HG03457 (cell line): Measurements from ENCODE around the gene ZMIZ1.

Experiments
- ATAC-seq: cut with Tn5 transposase; IDR thresholded peaks from one replicate; pipeline ENCODE4 v1.9.1; 2021; ENCODE audit warnings: moderate number of reproducible peaks; ENCODE audit not compliant: unreplicated experiment

The ZMIZ1 gene

DNA sequence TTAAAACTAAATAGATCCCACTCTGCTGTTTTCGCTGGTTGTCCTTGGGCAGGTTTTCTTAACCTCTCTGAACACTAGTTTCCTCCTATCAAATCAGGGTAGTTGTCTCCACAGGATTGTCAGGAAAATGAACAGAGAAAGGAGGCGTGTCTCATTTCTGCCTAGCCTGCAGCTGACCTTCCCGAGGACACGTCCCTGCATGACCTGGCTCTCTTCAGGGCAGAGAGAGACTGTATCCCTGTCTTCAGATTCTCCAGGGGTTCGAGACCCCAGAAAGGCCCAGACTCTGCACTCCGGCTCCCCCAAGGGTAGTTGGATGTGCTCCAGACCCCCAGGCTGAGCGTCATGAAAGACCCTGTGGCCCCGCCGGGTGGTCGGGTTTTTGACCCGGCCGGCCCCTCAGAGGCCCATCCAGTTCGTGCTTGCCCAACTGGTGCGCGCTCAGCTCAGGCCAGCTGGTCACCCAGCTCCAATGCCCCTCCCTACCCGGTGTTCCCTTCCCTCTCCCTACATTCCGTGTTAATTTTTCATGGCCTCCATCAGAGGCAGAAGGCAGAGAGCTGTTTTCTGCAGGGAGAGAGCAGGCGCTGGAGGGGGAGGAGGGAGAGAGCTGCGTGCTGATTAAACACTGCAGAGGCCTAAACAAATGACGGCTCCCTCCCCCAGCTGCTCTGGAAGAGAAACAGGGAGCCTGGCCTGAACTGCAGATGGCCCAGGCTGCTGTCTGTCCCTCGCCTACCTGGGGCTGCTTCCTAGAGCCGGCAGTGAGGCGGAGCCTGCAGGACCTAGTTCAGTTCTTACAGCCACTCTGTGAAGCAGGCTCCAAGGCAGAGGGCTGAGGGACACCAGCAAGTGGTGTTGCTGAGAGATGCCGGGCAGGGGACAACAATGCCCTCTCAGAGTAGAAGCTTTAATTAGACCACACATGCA, 192.3 kb downstream of the ZMIZ1 start:
- no peak for ATAC-seq

DNA sequence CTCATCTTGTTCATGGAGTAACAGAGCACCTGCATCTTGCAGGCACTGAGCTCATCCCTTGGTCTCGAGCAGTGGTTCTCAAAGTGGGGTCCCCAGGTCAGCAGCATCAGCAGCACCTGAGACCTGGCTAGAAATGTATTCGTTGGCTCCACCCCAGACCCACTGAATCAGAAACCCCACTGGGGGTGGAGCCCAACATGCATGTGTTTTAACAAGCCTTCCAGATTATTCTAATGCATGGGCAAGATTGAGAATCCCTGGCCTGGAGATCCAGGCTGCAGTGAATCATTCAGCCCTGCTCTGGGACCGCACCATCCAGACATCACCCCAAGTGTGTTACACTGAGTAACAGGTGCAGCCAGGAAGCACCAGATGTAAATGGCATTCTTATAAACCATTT, 193.4 kb downstream of the ZMIZ1 start:
- no peak for ATAC-seq

DNA sequence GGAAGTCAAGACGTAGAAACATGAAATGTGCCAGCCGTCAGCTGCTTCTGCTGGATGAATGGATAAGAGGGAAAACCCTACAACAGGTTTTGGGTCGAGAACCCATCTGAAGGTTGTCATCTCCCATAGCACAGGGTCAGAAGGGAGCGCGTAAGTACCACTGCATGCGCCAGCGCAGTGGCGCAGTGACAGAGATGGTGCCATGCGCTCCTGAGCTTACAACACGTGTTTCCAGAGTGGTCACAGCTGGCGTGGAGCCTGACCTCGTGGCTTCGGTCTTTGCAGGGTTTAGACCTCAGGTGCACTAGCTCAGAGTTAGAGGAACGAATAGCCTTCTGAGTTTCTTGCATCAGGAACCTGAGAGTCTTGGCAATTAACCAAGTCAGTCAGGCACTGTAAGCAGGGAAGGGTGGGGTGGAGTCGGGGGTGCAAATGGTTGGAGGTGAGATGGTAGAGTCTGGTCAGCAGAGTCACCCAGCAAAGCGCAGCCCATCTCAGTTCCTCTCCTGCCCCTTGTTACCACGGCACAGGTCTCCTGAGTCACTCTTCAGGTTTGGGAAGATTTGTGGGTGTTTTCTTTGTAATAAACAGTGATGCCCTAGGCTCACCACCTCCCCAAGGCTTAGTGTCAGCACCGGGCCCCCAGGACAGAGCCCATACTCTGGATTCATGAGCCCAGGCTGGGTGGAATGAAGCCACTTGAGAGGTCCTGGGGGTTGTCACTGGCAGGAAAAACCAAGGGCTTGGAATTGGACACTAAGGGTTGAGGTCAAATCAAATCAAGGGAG, 194.4 kb downstream of the ZMIZ1 start:
- no peak for ATAC-seq

DNA sequence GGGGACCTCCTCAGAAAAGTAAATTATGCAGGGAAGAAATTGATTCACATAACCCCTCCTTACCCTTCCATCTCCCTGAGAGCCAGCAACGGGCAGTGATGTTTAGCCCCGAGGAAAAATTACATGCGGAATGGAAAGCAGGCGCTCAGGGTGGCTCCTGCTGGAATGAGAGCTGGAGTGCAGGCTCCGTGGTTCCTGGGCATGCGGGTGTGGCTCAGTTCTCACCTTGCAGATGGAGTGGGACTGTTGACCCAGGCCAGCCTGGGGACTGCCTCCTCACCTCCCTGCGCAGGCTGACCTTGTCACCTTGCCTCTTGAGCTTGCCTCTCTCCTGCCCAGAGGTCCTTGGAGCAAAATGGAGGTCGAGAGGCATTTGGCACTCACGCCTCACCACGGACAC, 195.2 kb downstream of the ZMIZ1 start:
- no peak for ATAC-seq

DNA sequence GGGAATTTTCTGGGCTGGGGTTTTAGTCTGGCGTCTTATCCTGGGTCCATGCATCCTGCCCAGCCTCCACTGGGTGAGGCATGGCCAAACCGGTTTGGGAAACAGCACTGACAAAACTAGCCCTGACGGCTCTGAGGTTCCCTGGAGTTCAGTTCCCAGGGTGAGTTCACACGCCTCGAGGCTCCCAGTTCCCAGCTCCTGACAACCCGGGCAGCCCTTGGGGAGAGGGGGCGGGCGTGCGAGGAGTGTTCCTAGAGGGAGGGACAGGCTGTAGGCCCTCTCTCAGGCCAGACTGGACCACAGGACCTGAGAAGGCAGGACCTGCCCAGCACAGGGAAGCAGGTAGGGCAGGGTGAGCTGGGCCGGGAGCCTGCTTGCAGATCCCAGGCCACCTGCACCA, 196.2 kb downstream of the ZMIZ1 start:
- no peak for ATAC-seq

DNA sequence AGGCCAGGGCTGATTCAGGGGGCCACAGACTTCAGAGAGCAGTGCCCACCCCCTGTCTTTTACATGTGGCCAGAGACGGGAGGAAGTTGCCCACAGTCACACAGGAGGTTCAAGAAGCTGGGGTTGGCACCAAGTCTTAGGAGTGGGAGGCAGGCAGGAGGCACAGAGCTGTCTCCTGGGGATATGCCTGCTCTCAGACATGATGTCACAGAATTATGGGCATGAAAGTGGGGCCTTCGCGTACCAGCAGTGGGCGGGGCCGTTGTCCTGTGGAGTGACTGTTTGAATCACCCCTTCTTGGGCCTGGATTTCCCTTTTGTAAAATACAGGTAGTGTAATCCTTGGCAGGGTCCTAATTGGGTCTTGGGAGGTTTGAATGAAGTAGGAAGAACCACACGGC, 197.3 kb downstream of the ZMIZ1 start:
- ATAC-seq = peak; percentile 31

DNA sequence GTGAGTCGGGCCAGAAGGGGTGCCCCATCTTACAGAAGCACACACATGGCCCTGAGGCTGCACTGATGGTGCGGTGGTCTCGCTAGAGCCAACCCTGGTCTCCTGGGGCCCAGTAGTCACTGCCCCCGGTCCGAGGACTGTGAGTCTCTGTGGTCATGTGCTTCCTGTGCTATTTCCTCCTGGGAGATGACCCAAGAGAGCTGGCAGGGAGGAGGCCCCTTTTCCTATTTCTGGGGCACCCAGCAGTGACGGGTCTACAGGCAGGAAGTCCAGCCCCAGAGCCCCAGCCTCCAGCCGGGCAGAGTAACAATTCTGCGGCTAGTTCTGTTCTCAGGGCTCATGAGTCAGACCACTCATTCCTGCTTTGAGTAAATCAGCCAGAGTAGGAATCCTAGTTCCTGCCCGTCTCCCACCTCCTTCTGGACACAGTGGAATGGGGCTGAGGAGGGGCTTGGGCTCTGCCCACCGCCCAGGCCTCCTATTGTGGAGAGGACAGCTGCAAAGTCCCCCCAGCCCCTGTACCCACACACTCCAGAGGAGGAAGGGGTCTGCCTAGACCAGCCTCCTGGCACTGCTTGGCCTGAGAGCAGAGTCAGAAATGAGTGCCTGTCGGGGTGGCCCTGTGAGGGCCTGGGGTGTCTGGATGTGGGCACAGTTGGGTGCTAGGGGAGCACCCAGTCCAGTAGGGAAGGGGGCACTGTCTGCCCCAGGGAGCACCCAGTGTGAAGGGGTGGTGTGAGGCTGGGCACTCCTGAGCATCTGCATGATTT, 198.0 kb downstream of the ZMIZ1 start:
- peak; percentile 75 for ATAC-seq

DNA sequence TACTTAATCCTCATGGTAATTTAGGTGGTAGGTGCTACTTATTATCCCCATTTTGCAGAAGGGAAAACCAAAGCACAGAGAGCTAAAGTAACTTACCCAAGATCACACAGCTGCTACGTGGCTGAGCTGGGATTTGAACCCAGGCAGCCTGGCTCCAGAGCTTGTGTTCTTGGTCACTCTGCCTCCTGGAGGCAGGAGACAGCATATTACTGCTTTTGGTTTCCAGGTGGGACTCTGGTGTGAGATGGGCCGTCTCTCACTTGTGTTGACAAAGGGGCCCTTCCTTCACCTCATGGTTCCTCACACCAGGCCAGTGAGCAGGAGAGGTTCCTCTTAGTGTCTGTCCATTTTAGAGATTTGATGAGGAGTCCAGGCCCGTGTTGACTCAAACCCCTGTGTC, 198.7 kb downstream of the ZMIZ1 start:
- ATAC-seq = no peak

DNA sequence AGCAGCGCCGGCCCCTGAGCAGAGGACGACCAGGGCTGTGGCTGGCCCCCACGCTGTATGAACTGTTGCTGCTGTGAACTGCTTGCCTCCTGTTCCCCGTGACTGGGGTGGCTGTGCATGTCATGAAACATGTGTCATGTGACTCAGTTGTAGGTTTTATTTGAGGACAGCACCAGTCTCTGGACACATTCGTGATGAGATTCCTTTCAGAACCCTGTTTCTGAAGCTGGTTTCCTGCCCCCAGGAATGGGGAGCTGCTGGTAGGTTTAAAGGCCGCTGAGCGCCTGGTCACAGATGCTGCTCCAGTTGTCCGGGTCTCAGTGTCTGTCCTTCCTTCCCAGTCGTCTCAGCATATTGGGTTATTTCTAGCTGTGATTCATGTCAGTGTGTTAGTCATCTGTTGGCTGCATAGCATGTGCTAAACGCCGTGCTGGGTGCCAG, 199.4 kb downstream of the ZMIZ1 start:
- ATAC-seq = no peak

DNA sequence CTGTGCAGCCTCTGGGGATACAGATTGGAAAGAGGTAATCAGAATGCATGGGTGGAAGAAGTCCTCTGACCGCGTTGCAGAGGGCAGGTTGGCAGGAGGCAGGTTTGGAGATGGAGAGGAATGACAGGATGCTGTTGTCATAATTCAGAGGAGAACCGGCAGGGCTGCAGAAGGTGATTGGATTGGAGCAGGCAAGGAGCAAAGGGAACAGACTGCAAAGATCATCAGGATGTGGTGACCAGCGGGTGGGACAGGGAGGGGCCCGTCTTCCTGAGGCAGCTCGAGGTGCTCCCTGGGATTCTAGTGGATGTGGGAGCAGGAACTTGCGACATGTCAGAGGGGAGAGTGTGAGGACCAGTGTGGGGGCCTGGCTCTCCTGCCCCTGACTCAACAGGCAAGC, 200.0 kb downstream of the ZMIZ1 start:
- ATAC-seq = no peak

DNA sequence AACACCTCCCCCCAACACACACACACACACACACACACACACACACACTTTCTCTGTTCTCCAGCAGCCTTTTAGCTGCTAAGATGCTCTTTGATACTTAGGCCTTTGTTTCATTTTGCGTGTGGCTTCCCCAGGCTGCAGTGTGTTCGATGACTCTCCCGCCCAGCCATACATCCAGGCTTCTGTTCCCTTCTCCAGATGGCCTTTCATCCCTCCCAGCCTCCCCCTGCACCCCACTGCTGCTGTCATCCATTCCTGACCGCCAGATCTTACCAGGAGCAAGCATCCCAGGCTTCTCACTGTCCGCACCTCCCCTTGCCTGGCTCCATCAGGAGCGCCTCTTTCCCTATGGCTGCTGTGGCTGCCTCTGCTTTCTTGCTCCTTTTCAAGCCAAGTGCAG, 200.7 kb downstream of the ZMIZ1 start:
- no peak for ATAC-seq

DNA sequence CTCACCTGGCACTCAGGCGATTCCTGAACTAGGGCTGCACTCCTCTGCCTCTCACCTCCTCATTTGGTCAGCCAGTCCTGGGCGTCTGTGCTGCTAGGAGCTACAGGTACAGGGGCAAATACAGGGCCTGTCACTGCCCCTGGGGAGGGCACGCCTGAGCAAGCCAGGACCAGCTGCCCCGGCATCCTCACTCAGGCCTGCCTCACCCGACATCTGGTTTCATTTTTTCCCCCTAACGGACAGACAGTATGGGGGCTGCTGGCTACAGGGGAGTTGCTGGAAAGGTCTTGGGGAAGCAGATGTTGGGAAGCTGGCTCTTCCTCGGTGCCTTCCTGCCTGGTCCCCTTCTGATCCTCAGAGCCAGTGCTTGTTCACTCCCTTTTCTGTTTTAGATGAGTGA, 201.2 kb downstream of the ZMIZ1 start:
- no peak for ATAC-seq

DNA sequence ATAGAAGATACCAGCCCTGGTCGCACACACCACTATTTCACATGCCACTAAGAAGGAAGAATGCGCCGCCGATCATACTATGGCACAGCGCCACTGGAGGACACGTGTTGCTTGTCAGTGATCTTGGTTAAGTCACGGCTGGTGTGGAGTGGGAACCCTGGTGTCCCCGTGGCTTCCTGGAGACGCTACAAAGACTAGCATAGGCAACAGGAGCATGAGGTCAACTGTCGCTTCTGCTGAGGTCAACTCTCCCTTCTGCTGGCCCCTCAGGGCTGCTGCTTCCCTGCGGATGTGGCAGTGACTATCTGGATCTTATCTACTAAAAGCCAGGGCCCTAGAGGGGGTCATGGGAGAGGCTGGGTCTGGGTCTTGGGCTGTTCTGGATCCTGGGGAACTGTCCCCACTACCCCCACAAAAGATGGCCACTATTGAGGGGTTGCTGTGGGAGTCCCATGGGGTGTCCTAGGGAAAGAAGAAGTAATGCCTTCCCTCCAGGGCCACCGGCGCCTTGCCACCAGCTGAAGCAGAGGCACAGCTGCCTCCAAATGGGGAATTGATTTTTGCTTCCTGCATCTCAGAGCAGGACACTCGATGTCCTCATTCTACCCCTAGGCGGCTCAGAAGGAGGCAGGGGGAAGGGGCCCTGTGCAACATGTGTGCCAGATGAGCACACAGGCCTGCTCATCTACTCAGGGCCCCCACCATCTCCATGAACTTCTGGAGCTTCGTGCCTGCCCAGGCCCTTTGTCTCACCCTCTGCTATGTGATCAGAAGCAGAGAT, 201.9 kb downstream of the ZMIZ1 start:
- no peak for ATAC-seq

DNA sequence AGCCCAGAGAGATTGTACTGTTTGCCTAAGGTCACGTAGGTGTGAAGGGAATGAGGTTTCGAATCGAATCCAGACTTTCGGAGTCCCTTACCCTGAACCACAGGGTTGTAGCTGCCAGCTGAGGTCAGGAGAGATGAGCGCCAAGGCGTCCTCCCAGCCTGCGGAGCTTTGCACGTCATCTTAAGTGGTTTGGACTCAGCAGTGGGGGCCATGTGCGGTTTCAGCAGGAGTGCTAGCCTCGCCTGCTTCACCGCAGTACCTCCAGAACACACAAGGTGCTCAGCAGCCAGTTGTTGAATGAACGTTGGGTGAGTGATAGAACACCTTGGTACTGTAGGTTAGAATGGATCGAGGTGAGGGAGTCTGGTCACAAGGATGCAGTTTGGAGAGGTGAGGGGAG, 203.6 kb downstream of the ZMIZ1 start:
- ATAC-seq = no peak

DNA sequence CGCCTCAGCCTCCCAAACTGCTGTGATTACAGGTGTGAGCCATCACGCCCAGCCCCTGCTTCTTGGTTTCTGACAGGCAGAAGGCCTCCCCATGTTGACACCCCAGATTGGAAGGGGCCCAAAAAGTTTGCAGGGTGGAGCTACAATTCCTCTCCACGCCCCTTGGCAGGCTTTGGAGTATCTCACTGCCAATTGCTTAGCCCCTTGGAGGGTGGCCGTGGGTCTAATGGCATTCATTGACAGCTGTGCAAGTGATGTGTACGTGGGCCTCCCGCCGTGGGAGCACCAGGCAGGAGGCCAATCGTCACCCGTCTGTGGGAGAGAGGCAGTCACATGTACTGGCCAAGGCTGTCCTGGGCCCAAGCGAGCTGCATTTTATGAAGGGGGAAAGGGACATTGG, 204.8 kb downstream of the ZMIZ1 start:
- ATAC-seq = no peak

DNA sequence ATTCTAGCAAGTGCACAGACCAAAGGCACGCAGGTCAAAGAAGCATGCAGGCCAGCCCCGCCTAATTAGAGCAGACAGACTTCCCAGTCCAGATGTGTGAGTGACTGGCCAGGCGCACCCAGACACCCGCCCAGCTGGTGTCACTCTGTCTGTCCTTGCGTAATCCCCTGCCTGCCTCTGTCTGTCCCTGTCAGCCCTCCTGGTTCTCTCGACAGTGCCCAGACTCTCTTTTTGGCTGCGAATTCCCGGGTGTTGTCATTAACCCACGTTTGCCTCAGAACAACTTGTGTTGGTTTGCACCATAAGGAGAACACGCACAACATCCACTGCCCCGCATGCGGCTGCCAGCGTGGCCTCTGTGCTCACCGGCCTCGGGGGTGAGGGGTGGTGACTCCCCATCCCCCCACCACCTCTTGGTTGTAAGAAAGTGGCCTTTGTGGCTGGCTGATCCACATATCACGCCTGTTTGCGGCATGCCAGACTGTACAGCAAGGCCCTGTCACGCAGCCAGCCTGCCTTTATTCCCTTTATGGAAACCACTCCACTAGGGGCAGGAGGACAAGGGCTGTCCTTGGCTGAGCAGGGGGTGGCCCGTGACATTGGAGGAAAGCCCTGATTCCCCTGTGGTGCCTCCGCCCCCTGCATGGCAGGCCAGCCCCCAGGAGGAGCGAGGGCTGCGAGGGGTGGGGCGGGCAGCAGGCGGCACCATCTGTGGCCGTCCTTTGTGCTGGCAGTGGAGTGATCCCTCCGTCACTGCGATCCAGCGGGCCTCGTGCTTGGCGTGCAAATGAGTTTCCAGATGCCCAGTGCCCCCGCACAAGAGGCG, 205.7 kb downstream of the ZMIZ1 start:
- ATAC-seq = no peak

DNA sequence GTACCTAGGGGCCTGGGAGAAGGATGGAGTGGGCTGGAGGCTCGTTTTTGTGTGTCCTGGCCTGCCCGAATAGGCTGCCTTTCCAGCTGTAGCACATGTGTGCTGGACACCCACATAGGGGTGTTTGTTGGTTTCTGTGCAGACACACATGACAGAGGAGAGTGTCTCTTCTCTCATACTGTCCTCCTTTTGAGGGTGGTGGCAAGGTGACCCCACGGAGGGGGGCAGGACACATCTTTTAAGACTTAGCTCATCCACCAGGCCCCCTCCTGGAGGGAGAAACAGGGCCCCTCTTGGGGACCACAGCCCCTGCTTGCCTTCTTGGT, 206.3 kb downstream of the ZMIZ1 start:
- no peak for ATAC-seq

DNA sequence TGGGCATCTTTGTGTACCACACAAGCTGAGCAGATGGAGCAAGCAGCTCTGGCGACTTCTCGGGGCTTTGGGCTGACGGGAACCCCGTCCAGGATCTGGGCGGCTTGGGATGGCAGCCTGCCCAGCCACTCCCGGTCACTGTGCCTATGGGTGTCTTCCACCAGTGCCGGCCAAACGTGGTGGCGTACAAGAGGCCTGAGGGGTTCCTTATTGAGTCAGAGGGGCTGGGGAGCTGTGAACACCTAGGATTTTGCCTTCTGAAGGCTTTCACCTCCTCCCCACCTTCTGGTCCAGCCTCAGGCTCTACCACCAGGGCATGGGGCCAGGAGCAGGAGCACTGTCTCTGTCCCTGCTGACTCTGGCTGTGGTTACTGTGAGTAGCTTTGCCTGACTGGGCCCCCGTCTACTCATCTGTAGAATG, 206.7 kb downstream of the ZMIZ1 start:
- ATAC-seq = no peak

DNA sequence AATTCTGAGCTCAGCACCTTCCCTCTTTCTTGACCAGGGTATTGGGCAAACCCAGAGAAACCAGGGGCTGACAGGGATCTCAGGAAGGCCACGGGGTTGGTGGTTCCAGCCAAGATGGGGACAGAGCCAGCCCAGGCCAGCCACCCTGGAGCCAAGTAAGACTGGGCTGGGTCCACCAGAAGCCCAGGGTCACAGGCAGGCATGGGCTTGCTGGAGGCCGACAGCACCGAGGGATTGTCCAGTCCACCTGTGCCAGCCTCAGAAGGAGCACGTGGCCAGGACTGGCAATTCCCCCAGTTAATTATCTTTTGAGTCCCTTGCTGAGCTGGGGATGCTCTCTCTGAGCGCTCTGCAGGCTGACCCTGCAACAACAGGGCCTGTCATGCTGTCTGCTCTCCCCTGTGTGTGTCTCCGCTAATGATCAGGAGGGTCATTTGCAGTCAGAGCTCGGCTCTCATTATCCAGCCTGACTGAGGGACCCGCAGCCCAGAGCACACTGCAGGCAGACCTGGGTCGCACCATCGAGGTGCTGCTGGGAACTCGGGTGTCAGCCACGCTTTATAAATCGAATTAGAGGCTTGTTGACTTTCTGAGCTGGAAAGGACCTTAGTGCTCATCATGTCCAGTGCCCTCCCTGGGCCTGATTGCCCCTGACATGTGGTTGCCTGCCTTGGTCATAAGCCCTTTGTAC, 209.0 kb downstream of the ZMIZ1 start:
- no peak for ATAC-seq
